H1 (cell line): ENCODE results near the gene METTL14. TPM values are rescaled to one million over a fixed set of nuclear protein-coding genes. Genes with fewer than 3 reads are reported as not detected.

Experiments used
- BACH1 ChIP-seq: IDR thresholded peaks from 2 replicates; pipeline ENCODE4 v1.6.1; 2012; ENCODE audit warnings: low read length, improper control_type of control experiment
- CBX8 ChIP-seq: fragments of 300-800, 300-1000 bp; sonication (generic); IDR thresholded peaks from 2 replicates; pipeline ENCODE4 v1.7.1; 2016; ENCODE audit warnings: low read depth, low read length, borderline replicate concordance
- EZH2 ChIP-seq: fragments of 200-600 bp; sonication (generic); IDR thresholded peaks from 2 replicates; pipeline ENCODE4 v1.7.1; 2012; ENCODE audit warnings: low read depth, mild to moderate bottlenecking, moderate library complexity, low read length, inconsistent platforms; ENCODE audit not compliant: severe bottlenecking
- polyA plus RNA-seq, 7 experiments: library from polyadenylated mRNA; depleted of rRNA in 3 of 7; stranded (reverse) in 5 of 7; unstranded in 2 of 7; fragments of >200 nt in 5 of 7; fragments of 200-250 nt in 2 of 7; gene quantifications; 1 replicate in 5 of 7; 2 replicates in 1 of 7; 4 replicates in 1 of 7; pipeline versions ENCODE4 v1.2.1 to v1.2.3, GENCODE V29; 2011 to 2013; ENCODE audit warnings: missing spikeins in 2 of 7, mixed read lengths in 2 of 7
- total RNA-seq: library from RNA; stranded (reverse); fragmentation: NEBNext Ultra II Directional; extraction: Animal tissue kit (Norgen Biotek cat#: 25700); gene quantifications from 2 replicates; pipeline ENCODE4 v1.2.1, GENCODE V29; 2021

The METTL14 gene
- total and polyA plus RNA-seq, 2 of the 8 experiments (the other 6 are each of a cell fraction or from before 2014, with no cell fraction given), result 8.8 to 57.3 TPM

- TF ChIP-seq CBX8 (no peak), BACH1 (no peak), EZH2 (no peak)
Measured at GRCh38 chr4:118742050-118742449, 56.9 kb downstream of the METTL14 start (continued).
